Fibroblast of pulmonary artery (primary cell): Measurements from ENCODE around the gene PCSK5.

Experiments
- DNase-seq: peaks from one replicate; pipeline ENCODE4 v3.0.0-alpha.2; 2010; ENCODE audit warnings: low read depth
- H3K4me3 ChIP-seq: replicated peaks from 2 replicates; pipeline ENCODE4 v1.5.1; 2011; ENCODE audit warnings: low read depth, mild to moderate bottlenecking, control low read depth, low read length, moderate library complexity
- TF ChIP-seq, protein P1 (sequence below): IDR thresholded peaks from 2 replicates; pipeline ENCODE4 v1.5.1; 2011; ENCODE audit warnings: mild to moderate bottlenecking, control low read depth, low read length, inconsistent platforms; ENCODE audit errors: missing control alignments

PCSK5 gene

DNA sequence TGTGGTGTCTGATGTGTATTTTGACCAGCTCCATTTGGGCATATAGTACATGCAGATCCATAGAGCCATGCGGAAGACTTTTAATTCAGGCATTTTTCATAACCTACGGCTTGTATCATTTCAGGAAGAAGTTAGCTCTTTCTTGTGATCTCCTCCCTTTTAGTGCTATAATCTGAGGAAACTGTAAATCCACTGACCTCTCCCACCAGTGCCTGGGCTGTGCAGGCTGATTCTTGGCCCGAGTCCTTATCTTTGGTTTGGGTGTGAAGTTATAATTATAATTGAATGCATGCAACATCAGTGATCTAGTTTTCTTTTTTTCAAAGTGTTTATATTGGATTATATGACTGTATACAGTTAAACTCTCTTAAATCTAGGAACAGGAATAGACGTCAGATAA is 247.9 kb downstream of the PCSK5 start:
- H3K4me3 ChIP-seq, result no peak overlapping the region
- no peak for DNase-seq
- TF ChIP-seq, protein P1, sequence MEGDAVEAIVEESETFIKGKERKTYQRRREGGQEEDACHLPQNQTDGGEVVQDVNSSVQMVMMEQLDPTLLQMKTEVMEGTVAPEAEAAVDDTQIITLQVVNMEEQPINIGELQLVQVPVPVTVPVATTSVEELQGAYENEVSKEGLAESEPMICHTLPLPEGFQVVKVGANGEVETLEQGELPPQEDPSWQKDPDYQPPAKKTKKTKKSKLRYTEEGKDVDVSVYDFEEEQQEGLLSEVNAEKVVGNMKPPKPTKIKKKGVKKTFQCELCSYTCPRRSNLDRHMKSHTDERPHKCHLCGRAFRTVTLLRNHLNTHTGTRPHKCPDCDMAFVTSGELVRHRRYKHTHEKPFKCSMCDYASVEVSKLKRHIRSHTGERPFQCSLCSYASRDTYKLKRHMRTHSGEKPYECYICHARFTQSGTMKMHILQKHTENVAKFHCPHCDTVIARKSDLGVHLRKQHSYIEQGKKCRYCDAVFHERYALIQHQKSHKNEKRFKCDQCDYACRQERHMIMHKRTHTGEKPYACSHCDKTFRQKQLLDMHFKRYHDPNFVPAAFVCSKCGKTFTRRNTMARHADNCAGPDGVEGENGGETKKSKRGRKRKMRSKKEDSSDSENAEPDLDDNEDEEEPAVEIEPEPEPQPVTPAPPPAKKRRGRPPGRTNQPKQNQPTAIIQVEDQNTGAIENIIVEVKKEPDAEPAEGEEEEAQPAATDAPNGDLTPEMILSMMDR, result no peak

DNA sequence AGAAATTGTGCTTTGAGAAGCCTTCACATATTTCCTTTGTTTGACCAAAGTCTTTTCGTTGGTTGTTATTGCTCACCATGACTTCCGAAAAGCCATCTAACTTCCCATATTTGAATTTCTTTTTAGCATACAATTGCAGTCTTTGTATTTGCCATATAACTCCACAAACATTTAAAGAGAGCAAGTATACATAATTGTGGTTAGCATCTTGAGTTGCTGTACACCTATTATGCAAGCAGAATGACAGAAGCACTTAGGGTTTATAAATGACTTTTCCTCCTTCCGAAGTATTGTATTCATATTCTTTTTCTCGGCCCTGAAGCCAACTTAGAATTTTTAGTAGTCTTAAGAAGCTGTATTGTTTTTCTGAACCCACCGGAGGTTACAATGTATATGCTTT is 253.4 kb downstream of the PCSK5 start:
- TF ChIP-seq, protein P1, result no peak
- no peak for DNase-seq
- no peak overlapping the region for H3K4me3 ChIP-seq

DNA sequence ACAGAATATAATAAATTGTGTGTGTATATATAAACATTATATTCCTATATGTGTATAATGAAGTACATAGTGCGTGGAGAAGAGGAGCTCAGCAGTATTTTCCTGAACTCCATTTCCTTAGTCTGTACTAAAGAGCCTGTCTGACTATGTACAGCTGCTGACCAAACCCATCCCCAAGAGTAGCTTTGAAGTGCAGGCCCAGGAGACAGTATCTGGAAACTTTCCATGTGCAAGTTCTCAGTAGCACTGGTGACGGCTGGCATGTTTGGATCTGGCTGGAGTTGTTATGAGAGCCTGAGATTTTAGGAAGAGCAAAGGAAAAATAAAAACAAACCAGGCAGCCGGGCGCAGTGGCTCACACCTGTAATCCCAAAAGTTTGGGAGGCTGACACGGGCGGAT is 259.5 kb downstream of the PCSK5 start:
- no peak for DNase-seq
- H3K4me3 ChIP-seq, result no peak overlapping the region
- TF ChIP-seq, protein P1, result no peak

DNA sequence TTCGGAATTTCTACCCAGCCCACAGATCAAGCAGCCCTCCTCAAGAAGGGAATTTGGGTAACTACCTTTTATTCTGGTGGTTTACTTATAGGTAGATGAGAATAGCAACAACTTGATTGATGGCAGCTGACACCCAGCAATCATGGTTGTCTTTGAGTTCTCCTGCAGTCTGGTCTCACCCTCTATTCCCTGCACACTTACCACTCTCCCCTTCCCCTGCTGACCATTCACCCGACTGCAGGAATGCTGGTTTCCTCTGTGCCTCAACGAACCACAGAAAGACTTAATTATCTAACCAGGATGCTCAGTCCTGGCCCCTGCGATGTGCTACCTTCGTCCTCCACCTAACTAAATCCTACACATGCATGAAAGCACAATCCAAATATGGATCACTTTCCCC is 260.8 kb downstream of the PCSK5 start:
- no peak for DNase-seq
- H3K4me3 ChIP-seq, result no peak overlapping the region
- TF ChIP-seq, protein P1, result no peak

- TF ChIP-seq, protein P1, result no peak
- no peak for DNase-seq
- H3K4me3 ChIP-seq, result no peak overlapping the region
Observed at GRCh38 chr9:76153339-76153738, 262.9 kb downstream of the PCSK5 start.

- no peak for DNase-seq
- TF ChIP-seq, protein P1, result no peak
- no peak overlapping the region for H3K4me3 ChIP-seq
Observed at GRCh38 chr9:76153902-76154629, 263.6 kb downstream of the PCSK5 start.

GRCh38 chr9:76155361-76155760 is 264.9 kb downstream of the PCSK5 start:
- TF ChIP-seq, protein P1, result no peak
- no peak for DNase-seq
- H3K4me3 ChIP-seq, result no peak overlapping the region
